Transverse colon (tissue), 4 donors: ENCODE results near the gene UBE2Z. TPM values are rescaled to one million over a fixed set of nuclear protein-coding genes. Genes with fewer than 3 reads are reported as not detected.

Source experiments
- DNase-seq: peaks from one replicate; pipeline ENCODE4 v3.0.0-alpha.2; 2019
- H3K27ac ChIP-seq, 4 donors: fragments of 200-600 bp; sonication (generic); 2 replicates each; pipeline ENCODE4 v1.5.1; 2016 to 2018; ENCODE audit warnings: inconsistent platforms in 4 of 4
- H3K27me3 ChIP-seq: fragments of 200-600 bp; sonication (generic); 2 replicates; pipeline ENCODE4 v1.5.1; 2017; ENCODE audit warnings: inconsistent platforms
- H3K36me3 ChIP-seq, 4 donors: fragments of 200-600 bp; sonication (generic); 2 replicates each; pipeline ENCODE4 v1.5.1; 2017 to 2019; ENCODE audit warnings: inconsistent platforms in 4 of 4
- H3K4me1 ChIP-seq, 4 donors: fragments of 200-600 bp; sonication (generic); 2 replicates each; pipeline ENCODE4 v1.5.1; 2017 to 2020; ENCODE audit warnings: inconsistent platforms in 4 of 4
- H3K4me3 ChIP-seq, 4 donors: fragments of 200-600 bp; sonication (generic); 1 replicate in 1 of 4; 2 replicates in 3 of 4; pipeline versions ENCODE4 v1.5.1 to v1.6.1; 2017 to 2019; ENCODE audit warnings: inconsistent platforms in 4 of 4
- H3K9me3 ChIP-seq, 2 donors: fragments of 200-600 bp; sonication (generic); 2 replicates each; pipeline ENCODE4 v1.5.1; 2017 to 2019; ENCODE audit warnings: inconsistent platforms in 2 of 2
- EP300 ChIP-seq: sonication (generic); formaldehyde crosslinking; IDR thresholded peaks from one replicate; pipeline ENCODE4 v1.6.1; 2017; ENCODE audit warnings: antibody characterized with exemption, low read depth
- POLR2A ChIP-seq: fragments of 450-650 bp; IDR thresholded peaks from one replicate; pipeline ENCODE4 v1.6.1; 2016; ENCODE audit warnings: antibody characterized with exemption, mild to moderate bottlenecking, moderate library complexity
- POLR2AphosphoS5 ChIP-seq, 3 donors: sonication (generic); formaldehyde crosslinking; IDR thresholded peaks; one replicate each; pipeline ENCODE4 v1.6.1; 2016; ENCODE audit warnings: antibody characterized with exemption in 3 of 3
- WGBS, 2 donors: methylation state at CpG; one replicate each; pipeline ENCODE4 v1.1.5; 2018; ENCODE audit warnings: low coverage in 1 of 2; 5-methylcytosine and 5-hydroxymethylcytosine counted together
- in situ Hi-C, 4 donors: fragments of 200-750 bp; cut with MboI; loops; one replicate each; pipeline versions ENCODE4 v1.15.0 to v1.15.1; 2017; ENCODE audit warnings: low sequenced_read_pairs in 3 of 4, low pct_ligation_motif_present in 1 of 4, low pct_unique_long_range_greater_than_20kb in 1 of 4
- intact Hi-C: fragments of 100-400 bp; cut with DNase I; formaldehyde crosslinking; loops from one replicate; pipeline ENCODE4 v1.15.1; 2023; ENCODE audit warnings: low total_unique reads
- total RNA-seq, 4 donors: library from RNA; depleted of rRNA; stranded (reverse); fragments of >200 nt; gene quantifications; one replicate each; pipeline ENCODE4 v1.1.0, GENCODE V29; 2016
- TF ChIP-seq, protein P1 (sequence below), 5 experiments: fragments of 200-600 bp in 3 of 5; fragments of 450-650 bp in 2 of 5; sonication (generic) in 3 of 5; IDR thresholded peaks; 1 replicate in 2 of 5; 2 replicates in 3 of 5; pipeline ENCODE4 v1.5.1; 2016 to 2017; ENCODE audit warnings: antibody characterized with exemption in 5 of 5, inconsistent platforms in 3 of 5, mild to moderate bottlenecking in 2 of 5, moderate library complexity in 1 of 5

The UBE2Z gene
- total RNA-seq, 4 donors from 2014 or later = 33.2 to 70.8 (median 47.6) TPM

DNA sequence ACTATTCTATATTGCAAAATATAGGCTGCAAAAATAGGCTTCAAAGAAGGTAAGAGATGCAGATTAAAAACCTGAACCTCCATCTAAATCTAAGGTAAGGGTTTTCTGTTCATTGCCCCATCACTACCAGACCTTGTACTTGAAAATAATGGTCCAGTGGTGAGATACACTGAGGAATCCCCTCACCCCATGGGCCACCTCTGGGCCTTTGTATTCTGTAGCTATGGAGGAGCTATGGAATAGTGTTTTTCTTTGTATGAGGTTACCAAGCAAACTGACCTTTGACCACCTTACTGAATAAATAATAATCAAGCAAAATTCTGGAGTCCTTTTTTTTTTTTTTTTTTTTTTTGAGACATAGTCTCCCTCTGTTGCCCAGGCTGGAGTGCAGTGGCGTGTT, 4.8 kb upstream of the UBE2Z start:
- no peak for DNase-seq
- Histone ChIP-seq H3K27ac (no peak overlapping the region), H3K4me3 (no peak overlapping the region), H3K9me3 (no peaks in the 10 kb centered on the region), H3K36me3 (no peaks in the 10 kb centered on the region), H3K27me3 (no peaks in the 10 kb centered on the region), H3K4me1 (peaks cover 3 to 7% (median 6%) of the 10 kb centered on the region in 4 donors)
- TF ChIP-seq POLR2AphosphoS5 (IDR thresholded peaks at IDR 0.05) (no peak), EP300 (no peak), POLR2A (no peak)
- TF ChIP-seq, protein P1, sequence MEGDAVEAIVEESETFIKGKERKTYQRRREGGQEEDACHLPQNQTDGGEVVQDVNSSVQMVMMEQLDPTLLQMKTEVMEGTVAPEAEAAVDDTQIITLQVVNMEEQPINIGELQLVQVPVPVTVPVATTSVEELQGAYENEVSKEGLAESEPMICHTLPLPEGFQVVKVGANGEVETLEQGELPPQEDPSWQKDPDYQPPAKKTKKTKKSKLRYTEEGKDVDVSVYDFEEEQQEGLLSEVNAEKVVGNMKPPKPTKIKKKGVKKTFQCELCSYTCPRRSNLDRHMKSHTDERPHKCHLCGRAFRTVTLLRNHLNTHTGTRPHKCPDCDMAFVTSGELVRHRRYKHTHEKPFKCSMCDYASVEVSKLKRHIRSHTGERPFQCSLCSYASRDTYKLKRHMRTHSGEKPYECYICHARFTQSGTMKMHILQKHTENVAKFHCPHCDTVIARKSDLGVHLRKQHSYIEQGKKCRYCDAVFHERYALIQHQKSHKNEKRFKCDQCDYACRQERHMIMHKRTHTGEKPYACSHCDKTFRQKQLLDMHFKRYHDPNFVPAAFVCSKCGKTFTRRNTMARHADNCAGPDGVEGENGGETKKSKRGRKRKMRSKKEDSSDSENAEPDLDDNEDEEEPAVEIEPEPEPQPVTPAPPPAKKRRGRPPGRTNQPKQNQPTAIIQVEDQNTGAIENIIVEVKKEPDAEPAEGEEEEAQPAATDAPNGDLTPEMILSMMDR (IDR thresholded peaks at IDR 0.05) = no peak
- intact Hi-C loops = no loop called here
- 86 to 100% methylated on average over 1 of the region's 1 CpG for WGBS, 2 donors
- in situ Hi-C loops = no loop called here

- DNase-seq = no peak
- in situ Hi-C loops (no loop called here), intact Hi-C loops (no loop called here)
- no peaks in the 10 kb centered on the region for H3K9me3 ChIP-seq
- peaks cover 3 to 12% (median 10%) of the 10 kb centered on the region in 4 donors for H3K4me1 ChIP-seq
- H3K4me3 ChIP-seq = no peak overlapping the region
- 82 to 90% methylated on average over 2 to 7 of the region's 7 CpGs for WGBS, 2 donors
- TF ChIP-seq EP300 (no peak), POLR2A (no peak), POLR2AphosphoS5 (IDR thresholded peaks at IDR 0.05) (no peak)
- TF ChIP-seq, protein P1 (IDR thresholded peaks at IDR 0.05) = no peak
- H3K27ac ChIP-seq = no peak overlapping the region
- H3K36me3 ChIP-seq = no peaks in the 10 kb centered on the region
- H3K27me3 ChIP-seq = no peaks in the 10 kb centered on the region
These were observed 3.8 kb upstream of the UBE2Z start for GRCh38 chr17:48904428-48904827.

GRCh38 chr17:48905987-48906515, 2.2 kb upstream of the UBE2Z start:
- intact Hi-C loops (no loop called here), in situ Hi-C loops (no loop called here)
- Histone ChIP-seq H3K27ac (no peak overlapping the region), H3K9me3 (no peaks in the 10 kb centered on the region), H3K4me3 (no peak overlapping the region), H3K36me3 (no peaks in the 10 kb centered on the region), H3K27me3 (no peaks in the 10 kb centered on the region), H3K4me1 (peaks cover 13 to 27% (median 24%) of the 10 kb centered on the region in 4 donors)
- DNase-seq = no peak
- no peak for TF ChIP-seq POLR2A
- TF ChIP-seq EP300 = no peak
- TF ChIP-seq, protein P1 (IDR thresholded peaks at IDR 0.05) = no peak
- WGBS, 2 donors = 83 to 88% methylated on average over 9 of the region's 9 CpGs

- H3K4me3 ChIP-seq = peak overlapping the region; percentile 37 to 98 (median 95)
- H3K27ac ChIP-seq = peak overlapping the region; percentile 85 to 94 (median 92)
- H3K27me3 ChIP-seq = no peaks in the 10 kb centered on the region
- intact Hi-C loops = no loop called here
- in situ Hi-C loops = no loop called here
- no peak for TF ChIP-seq POLR2A
- TF ChIP-seq, protein P1 (IDR thresholded peaks at IDR 0.05) = no peak
- no peak for TF ChIP-seq POLR2AphosphoS5 (IDR thresholded peaks at IDR 0.05)
- no peak for TF ChIP-seq EP300
- H3K9me3 ChIP-seq = no peaks in the 10 kb centered on the region
- 17 to 33% methylated on average over 1 to 2 of the region's 2 CpGs for WGBS, 2 donors
- no peaks in the 10 kb centered on the region for H3K36me3 ChIP-seq
- peaks cover 13 to 32% (median 27%) of the 10 kb centered on the region in 4 donors for H3K4me1 ChIP-seq
- no peak for DNase-seq
These were observed 527 bp upstream of the UBE2Z start for GRCh38 chr17:48907713-48908046.
